Measurements from ENCODE around the gene CD27. TPM values are rescaled to one million over a fixed set of nuclear protein-coding genes. Genes with fewer than 3 reads are reported as not detected.

The CD27 gene
- total and polyA plus RNA-seq, 9 of the 15 experiments (the other 6 are each of a cell fraction or from before 2014, with no cell fraction given): 0.24 TPM; not detected in 8

DNA sequence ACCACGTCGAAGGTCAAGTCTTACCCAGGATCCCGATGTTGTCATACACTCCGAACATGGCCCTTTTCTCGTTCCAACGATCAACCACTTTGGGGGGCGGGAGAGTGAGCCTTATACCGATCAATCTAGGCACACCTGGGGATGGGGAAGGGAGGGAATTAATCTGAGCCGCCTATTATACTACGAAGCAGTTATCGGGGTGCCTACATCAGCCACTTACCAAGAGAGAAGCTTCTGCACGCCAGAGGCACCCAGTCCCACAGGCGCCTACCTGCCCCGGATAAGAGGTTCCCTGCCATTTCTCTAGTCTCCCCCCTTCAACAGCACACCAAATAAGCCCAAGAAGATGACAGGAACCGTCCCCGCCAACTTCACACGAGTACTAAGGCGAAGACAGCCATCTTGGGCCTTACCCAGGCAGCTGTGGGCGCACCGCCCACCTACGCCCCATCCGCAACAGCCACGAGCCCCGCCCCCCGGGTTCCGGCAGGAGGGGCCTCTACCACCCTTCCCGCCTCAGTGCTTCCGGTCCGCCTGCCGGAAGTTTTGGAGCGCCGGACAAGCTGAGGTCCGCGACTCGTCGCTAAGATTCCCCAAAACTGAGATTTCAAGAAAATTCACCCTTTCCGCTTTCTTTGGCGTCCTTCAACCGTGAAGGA, 48.2 kb downstream of the CD27 start, which contains the start of gene MRPL51 (continued):
- no peak for TF ChIP-seq KLF6 (CRISPR knock-in tag; IDR thresholded peaks at IDR 0.05; ENCODE audit: borderline replicate concordance)
- 0 out of 4 replicates have a peak, but pooled peaks of 1 of the 2 experiments have one; percentile 81 for TF ChIP-seq BCLAF1 (IDR thresholded peaks at IDR 0.05; ENCODE audit: borderline replicate concordance in 1 of 2, control insufficient read depth in 1 of 2, low read depth in 2 of 2, low read length in 1 of 2)
- no peak for TF ChIP-seq CBX8 (IDR thresholded peaks at IDR 0.05; ENCODE audit: borderline replicate concordance, extremely low read depth, low read depth, low read length, poor library complexity, severe bottlenecking)
- no peak for TF ChIP-seq TFE3 (CRISPR knock-in tag; IDR thresholded peaks at IDR 0.05)
- no peak for TF ChIP-seq XRCC5 (IDR thresholded peaks at IDR 0.05; ENCODE audit: low read depth, low read length)
- TF ChIP-seq TRIM24 (IDR thresholded peaks at IDR 0.05): peak in 1 of 2 experiments; percentile 86; a peak in 2 of 4 replicates
- no peak for TF ChIP-seq TEAD1 (CRISPR knock-in tag; IDR thresholded peaks at IDR 0.05)
- TF ChIP-seq NBN (IDR thresholded peaks at IDR 0.05; ENCODE audit: low read depth): peak; percentile 60; the same call in 1 of the 2 replicates
- TF ChIP-seq CEBPZ (IDR thresholded peaks at IDR 0.05; ENCODE audit: borderline replicate concordance, low read depth, low read length): no peak
- TF ChIP-seq KLF13 (tag; IDR thresholded peaks at IDR 0.05; ENCODE audit: borderline replicate concordance, low read depth): peak; percentile 45; the same call in 1 of the 2 replicates

All from K562 (cell line).